IMR-90 (cell line): ENCODE results near the gene PPHLN1. TPM values are rescaled to one million over a fixed set of nuclear protein-coding genes. Genes with fewer than 3 reads are reported as not detected.

Experiments
- ATAC-seq: fragments of 200-7000 bp; cut with Tn5 transposase; 2 replicates; pipeline ENCODE4 v1.9.1; 2020; ENCODE audit warnings: low read depth, mild to moderate bottlenecking, moderate library complexity
- BruUV-seq: library from RNA; stranded (reverse); fragments of 400-500 nt; replicated peaks from 2 replicates; lab custom pipeline; 2021; lab: Mats Ljungman, UMichigan
- CTCF ChIA-PET: fragments of 300-600 bp; formaldehyde crosslinking; extraction: SDS; loops from one replicate; lab custom pipeline; 2021; ENCODE audit warnings: antibody characterized with exemption; lab: Yijun Ruan, JAX
- POLR2A ChIA-PET: fragments of 300-600 bp; sonication (Branson Sonifier 250); formaldehyde crosslinking; loops from one replicate; lab custom pipeline; 2022; ENCODE audit warnings: antibody characterized with exemption; ENCODE audit not compliant: unreplicated experiment; lab: Charles Lee
- DNase-seq: peaks from one replicate; pipeline ENCODE4 v3.0.0; 2013
- H2AFZ ChIP-seq: replicated peaks from 2 replicates; pipeline ENCODE3; 2013; ENCODE audit warnings: low read length, mild to moderate bottlenecking; ENCODE audit not compliant: poor library complexity
- H2AK5ac ChIP-seq: 2 replicates; pipeline ENCODE4 v1.6.1; 2013; ENCODE audit warnings: low read depth, low read length, inconsistent platforms
- H2AK9ac ChIP-seq: replicated peaks from 2 replicates; pipeline ENCODE3; 2013; ENCODE audit warnings: mild to moderate bottlenecking, low read depth, low read length, moderate library complexity; ENCODE audit not compliant: poor library complexity
- H2BK120ac ChIP-seq: 2 replicates; pipeline ENCODE4 v1.6.1; 2013; ENCODE audit warnings: low read depth, low read length, inconsistent platforms
- H2BK15ac ChIP-seq: 3 replicates; pipeline ENCODE4 v1.6.1; 2013; ENCODE audit warnings: low read depth, low read length, inconsistent platforms
- H2BK20ac ChIP-seq: 2 replicates; pipeline ENCODE4 v1.6.1; 2013; ENCODE audit warnings: low read depth, mild to moderate bottlenecking, inconsistent platforms, low read length, moderate library complexity
- H2BK5ac ChIP-seq: 2 replicates; pipeline ENCODE4 v1.6.1; 2013; ENCODE audit warnings: mild to moderate bottlenecking, low read depth, low read length, inconsistent platforms; ENCODE audit not compliant: poor library complexity, severe bottlenecking
- H3K14ac ChIP-seq: replicated peaks from 2 replicates; pipeline ENCODE4 v1.6.1; 2013; ENCODE audit warnings: low read depth, low read length, inconsistent platforms
- H3K18ac ChIP-seq: 2 replicates; pipeline ENCODE4 v1.6.1; 2013; ENCODE audit warnings: low read depth, low read length, control low read depth
- H3K23ac ChIP-seq: 2 replicates; pipeline ENCODE4 v1.6.1; 2013; ENCODE audit warnings: low read depth, low read length, inconsistent platforms
- H3K27ac ChIP-seq: 2 replicates; pipeline ENCODE4 v1.5.1; 2013; ENCODE audit warnings: mild to moderate bottlenecking, control low read depth, low read length; ENCODE audit not compliant: insufficient read depth
- H3K27me3 ChIP-seq: 2 replicates; pipeline ENCODE4 v1.6.1; 2013; ENCODE audit warnings: low read length; ENCODE audit not compliant: control insufficient read depth, insufficient read depth
- H3K36me3 ChIP-seq: 2 replicates; pipeline ENCODE4 v1.6.1; 2013; ENCODE audit warnings: low read length, mixed read lengths; ENCODE audit not compliant: control insufficient read depth, insufficient read depth
- H3K4ac ChIP-seq: 2 replicates; pipeline ENCODE4 v1.6.1; 2013; ENCODE audit warnings: low read depth, low read length, inconsistent platforms
- H3K4me1 ChIP-seq: 2 replicates; pipeline ENCODE4 v1.6.1; 2013; ENCODE audit warnings: low read length, mixed read lengths; ENCODE audit not compliant: control insufficient read depth, insufficient read depth
- H3K4me2 ChIP-seq: 2 replicates; pipeline ENCODE4 v1.6.1; 2013; ENCODE audit warnings: low read depth, mild to moderate bottlenecking, control low read depth, low read length, moderate library complexity
- H3K4me3 ChIP-seq: 2 replicates; pipeline ENCODE4 v1.5.1; 2013; ENCODE audit warnings: low read depth, mild to moderate bottlenecking, control low read depth, low read length, moderate library complexity; ENCODE audit not compliant: insufficient read depth
- H3K56ac ChIP-seq: 2 replicates; pipeline ENCODE4 v1.6.1; 2013; ENCODE audit warnings: low read length, inconsistent platforms; ENCODE audit not compliant: insufficient read depth; ENCODE audit errors: extremely low read depth
- H3K79me1 ChIP-seq, 2 experiments: 2 replicates each; pipeline ENCODE4 v1.6.1; 2013; ENCODE audit warnings: low read length in 2 of 2, inconsistent platforms in 1 of 2, low read depth in 1 of 2
- H3K9ac ChIP-seq: 2 replicates; pipeline ENCODE4 v1.6.1; 2013; ENCODE audit warnings: low read depth, low read length, control low read depth
- H3K9me1 ChIP-seq: 2 replicates; pipeline ENCODE4 v1.6.1; 2013; ENCODE audit warnings: low read length, inconsistent platforms; ENCODE audit not compliant: insufficient read depth
- H3K9me3 ChIP-seq: 2 replicates; pipeline ENCODE4 v1.6.1; 2013; ENCODE audit warnings: low read length; ENCODE audit not compliant: control insufficient read depth, insufficient read depth
- H4K20me1 ChIP-seq: 2 replicates; pipeline ENCODE4 v1.6.1; 2013; ENCODE audit warnings: low read length, inconsistent platforms; ENCODE audit not compliant: insufficient read depth
- H4K5ac ChIP-seq: 2 replicates; pipeline ENCODE4 v1.6.1; 2013; ENCODE audit warnings: mild to moderate bottlenecking, low read depth, low read length, control low read depth
- H4K8ac ChIP-seq, 2 experiments: 2 replicates each; pipeline ENCODE4 v1.6.1; 2013; ENCODE audit warnings: low read depth in 2 of 2, low read length in 2 of 2, control low read depth in 1 of 2, inconsistent platforms in 1 of 2
- H4K91ac ChIP-seq: 2 replicates; pipeline ENCODE4 v1.6.1; 2013; ENCODE audit warnings: low read depth, low read length, inconsistent platforms; ENCODE audit not compliant: insufficient read depth
- CEBPB ChIP-seq: IDR thresholded peaks from 2 replicates; pipeline ENCODE4 v1.6.1; 2012; ENCODE audit warnings: low read depth, low read length, improper control_type of control experiment
- FOS ChIP-seq: fragments of 150-350 bp; IDR thresholded peaks from 2 replicates; pipeline ENCODE4 v1.6.1; 2016; ENCODE audit warnings: low read depth, low read length
- RAD21 ChIP-seq: IDR thresholded peaks from 2 replicates; pipeline ENCODE4 v1.6.1; 2012; ENCODE audit warnings: low read length, improper control_type of control experiment
- RFX5 ChIP-seq: IDR thresholded peaks from 2 replicates; pipeline ENCODE4 v1.8.0; 2012; ENCODE audit warnings: low read depth, mild to moderate bottlenecking, low read length, moderate library complexity
- SMC3 ChIP-seq: fragments of 150-350 bp; IDR thresholded peaks from 2 replicates; pipeline ENCODE4 v1.6.1; 2016; ENCODE audit warnings: low read depth, mild to moderate bottlenecking, antibody characterized with exemption, low read length, moderate library complexity
- WGBS, 2 experiments: methylation state at CpG; one replicate each; pipeline versions ENCODE4 v1.1.5 to v1.1.7; 2013; ENCODE audit warnings: missing lambda C conversion rate in 2 of 2; ENCODE audit not compliant: insufficient read length in 1 of 2; ENCODE audit errors: extremely low coverage in 2 of 2; 5-methylcytosine and 5-hydroxymethylcytosine counted together
- dilution Hi-C: fragments of 300-500 bp; cut with HindIII; formaldehyde crosslinking; loops from one replicate; pipeline ENCODE4 v1.14.3; 2018; ENCODE audit warnings: low sequenced_read_pairs; ENCODE audit not compliant: unreplicated experiment
- in situ Hi-C: fragments of 300-500 bp; cut with MboI; formaldehyde crosslinking; loops from 3 replicates; pipeline ENCODE4 v1.14.3; 2019; ENCODE audit warnings: low sequenced_read_pairs, inconsistent platforms, mixed read lengths
- intact Hi-C: fragments of 100-400 bp; cut with micrococcal nuclease; formaldehyde crosslinking; loops from 2 replicates; pipeline ENCODE4 v1.10.0; 2022
- polyA plus RNA-seq, 3 experiments: library from polyadenylated mRNA; depleted of rRNA; stranded (reverse); fragments of >200 nt; gene quantifications; 2 replicates each; pipeline ENCODE4 v1.2.3, GENCODE V29; 2012; ENCODE audit warnings: low replicate concordance in 1 of 3
- total RNA-seq: library from RNA; depleted of rRNA; stranded (reverse); fragments of >200 nt; gene quantifications from 2 replicates; pipeline ENCODE4 v1.2.3, GENCODE V29; 2012
- TF ChIP-seq, protein P1 (sequence below): fragments of 150-350 bp; IDR thresholded peaks from 2 replicates; pipeline ENCODE4 v1.6.1; 2016; ENCODE audit warnings: low read depth, mild to moderate bottlenecking, low read length, moderate library complexity, borderline replicate concordance

PPHLN1 gene
- total and polyA plus RNA-seq, 2 of the 4 experiments (the other 2 are of a cell fraction) = 50.7 to 54.3 TPM

DNA sequence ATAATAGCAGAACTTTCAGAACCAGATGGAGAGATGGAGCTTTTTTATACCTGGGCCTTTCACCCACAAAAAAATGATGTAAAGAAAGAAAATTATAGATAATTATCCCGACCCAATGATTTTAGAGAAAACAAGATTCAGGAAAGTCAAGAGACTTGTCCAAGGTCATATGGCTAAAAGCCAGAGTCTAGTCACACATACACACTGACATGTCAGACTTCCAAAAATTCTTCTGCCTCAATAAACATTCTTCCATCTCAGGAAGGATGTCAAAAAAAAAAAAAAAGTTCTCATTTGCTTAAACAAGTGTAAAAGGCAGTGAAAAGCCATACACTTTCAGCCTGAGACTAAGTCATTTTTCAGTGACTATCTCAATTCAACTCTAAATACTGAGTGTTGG is 147.6 kb downstream of the PPHLN1 start:
- Histone ChIP-seq H3K4me3 (no peak overlapping the region), H3K14ac (0 out of 2 replicates have a peak overlapping the region, but pooled peaks have one; percentile 62), H3K18ac (no peak overlapping the region), H2BK120ac (peak overlapping the region; percentile 30; the same call in 1 of the 2 replicates), H3K79me1 (peaks cover 12 to 66% of the 10 kb centered on the region in 2 experiments), H4K20me1 (peaks cover 11% of the 10 kb centered on the region; the same call in 1 of the 2 replicates), H2BK20ac (no peak overlapping the region), H2BK5ac (peak overlapping the region; percentile 78), H3K4ac (peak overlapping the region; percentile 75; the same call in 1 of the 2 replicates), H3K27me3 (no peaks in the 10 kb centered on the region), H3K23ac (peak overlapping the region; percentile 17; the same call in 1 of the 2 replicates), H4K91ac (no peak overlapping the region; the same call in 1 of the 2 replicates), H3K27ac (peak overlapping the region; percentile 33; the same call in 1 of the 2 replicates), H2AK9ac (no peak overlapping the region), H3K9ac (no peak overlapping the region; the same call in 1 of the 2 replicates), H4K8ac (no peak overlapping the region; a peak in 2 of 4 replicates), H2BK15ac (no peak overlapping the region), H3K4me1 (peaks cover 16% of the 10 kb centered on the region), H2AK5ac (no peak overlapping the region; the same call in 1 of the 2 replicates), H3K9me1 (peaks cover 20% of the 10 kb centered on the region), H3K36me3 (peaks cover 10% of the 10 kb centered on the region), H3K9me3 (no peaks in the 10 kb centered on the region), H3K4me2 (no peak overlapping the region; the same call in 1 of the 2 replicates), H4K5ac (peak overlapping the region; percentile 31; the same call in 1 of the 2 replicates), H3K56ac (no peak overlapping the region), H2AFZ (no peak overlapping the region)
- POLR2A ChIA-PET = no interaction called here
- no CpG with 5 or more reads among the region's 1 CpG for WGBS, 2 experiments
- no TSS peak for BruUV-seq
- dilution Hi-C loops = no loop called here
- no peak for ATAC-seq
- in situ Hi-C loops = no loop called here
- CTCF ChIA-PET = interaction anchor here (1.9 kb wide), 1 partner anchor 10 kb away, joined by 8 read pairs; no protein-coding TSS in a partner anchor
- TF ChIP-seq RAD21 (no peak), SMC3 (no peak), RFX5 (no peak), CEBPB (no peak), FOS (no peak)
- TF ChIP-seq, protein P1, sequence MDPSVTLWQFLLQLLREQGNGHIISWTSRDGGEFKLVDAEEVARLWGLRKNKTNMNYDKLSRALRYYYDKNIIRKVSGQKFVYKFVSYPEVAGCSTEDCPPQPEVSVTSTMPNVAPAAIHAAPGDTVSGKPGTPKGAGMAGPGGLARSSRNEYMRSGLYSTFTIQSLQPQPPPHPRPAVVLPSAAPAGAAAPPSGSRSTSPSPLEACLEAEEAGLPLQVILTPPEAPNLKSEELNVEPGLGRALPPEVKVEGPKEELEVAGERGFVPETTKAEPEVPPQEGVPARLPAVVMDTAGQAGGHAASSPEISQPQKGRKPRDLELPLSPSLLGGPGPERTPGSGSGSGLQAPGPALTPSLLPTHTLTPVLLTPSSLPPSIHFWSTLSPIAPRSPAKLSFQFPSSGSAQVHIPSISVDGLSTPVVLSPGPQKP = no peak
- intact Hi-C loops = no loop called here
- DNase-seq = no peak
